ENCODE measurements around the gene TUBB.
A peak's percentile ranks its signal among the peaks of the same experiment; 100 is the strongest.

TUBB gene

GRCh38 chr6:30687659-30688431 is 32.3 kb upstream of the TUBB start:
- DNase-seq (ENCODE audit: low spot score) = no peak
- FAIRE-seq = no peak

GRCh38 chr6:30688569-30688968 is 31.6 kb upstream of the TUBB start:
- FAIRE-seq (no peak), DNase-seq (ENCODE audit: low spot score) (no peak)

GRCh38 chr6:30689022-30689865 is 30.9 kb upstream of the TUBB start:
- FAIRE-seq (no peak), DNase-seq (ENCODE audit: low spot score) (no peak)

GRCh38 chr6:30689985-30690384 is 30.2 kb upstream of the TUBB start:
- no peak for DNase-seq (ENCODE audit: low spot score)
- no peak for FAIRE-seq

- FAIRE-seq (peak; percentile 55), DNase-seq (ENCODE audit: low spot score) (peak; percentile 91)
These were observed 29.5 kb upstream of the TUBB start, which contains the start of gene NRM for GRCh38 chr6:30690403-30691207. Gene NRM, minus strand, starts transcription at chr6:30690984. Its CDS starts 10 bp downstream, at chr6:30690974.

- DNase-seq (ENCODE audit: low spot score) = no peak
- FAIRE-seq = no peak
These were observed 28.8 kb upstream of the TUBB start for GRCh38 chr6:30691208-30691847.

GRCh38 chr6:30696432-30696831 is 23.7 kb upstream of the TUBB start:
- FAIRE-seq = no peak
- no peak for DNase-seq (ENCODE audit: low spot score)

- DNase-seq (ENCODE audit: low spot score) (no peak), FAIRE-seq (no peak)
These were observed 19.8 kb upstream of the TUBB start for GRCh38 chr6:30700340-30700739.

- FAIRE-seq (no peak), DNase-seq (ENCODE audit: low spot score) (no peak)
These were observed 17.1 kb upstream of the TUBB start for GRCh38 chr6:30703011-30703410.

- no peak for FAIRE-seq
These were observed 16.3 kb upstream of the TUBB start for GRCh38 chr6:30703821-30704220.

GRCh38 chr6:30705620-30706019 is 14.5 kb upstream of the TUBB start:
- FAIRE-seq = no peak
- no peak for DNase-seq (ENCODE audit: low spot score)

More at GRCh38 chr6:30703821-30704220, 16.3 kb upstream of the TUBB start:
- DNase-seq (ENCODE audit: low spot score) = no peak

- no peak for DNase-seq (ENCODE audit: low spot score)
- no peak for FAIRE-seq
These were observed 12.8 kb upstream of the TUBB start for GRCh38 chr6:30707281-30707850.

GRCh38 chr6:30709101-30709868 is 10.9 kb upstream of the TUBB start:
- DNase-seq (ENCODE audit: low spot score) (no peak), FAIRE-seq (no peak)

GRCh38 chr6:30711758-30712380 is 8.3 kb upstream of the TUBB start:
- no peak for DNase-seq (ENCODE audit: low spot score)

GRCh38 chr6:30712441-30712945 is 7.7 kb upstream of the TUBB start:
- FAIRE-seq (no peak), DNase-seq (ENCODE audit: low spot score) (no peak)

More at GRCh38 chr6:30711758-30712380, 8.3 kb upstream of the TUBB start:
- FAIRE-seq = no peak

GRCh38 chr6:30714263-30714662 is 5.9 kb upstream of the TUBB start:
- no peak for DNase-seq (ENCODE audit: low spot score)
- FAIRE-seq = no peak

GRCh38 chr6:30716879-30717128 is 3.3 kb upstream of the TUBB start:
- FAIRE-seq = no peak
- DNase-seq (ENCODE audit: low spot score) = no peak

GRCh38 chr6:30717129-30717844 is 2.9 kb upstream of the TUBB start, which contains the start of gene MDC1:
Gene MDC1, minus strand, starts transcription at chr6:30717281. Its CDS starts 2,106 bp downstream, at chr6:30715175.
- DNase-seq (ENCODE audit: low spot score) (peak; percentile 96), FAIRE-seq (peak; percentile 61)

All from urothelium cell line (cell line).